K562 (cell line): ENCODE results near the gene SAMD15. TPM values are rescaled to one million over a fixed set of nuclear protein-coding genes. Genes with fewer than 3 reads are reported as not detected.

Experiments
- ARID3B ChIP-seq: fragments of 250-450 bp; sonication (Bioruptor Pico); IDR thresholded peaks from 2 replicates; pipeline ENCODE4 v1.4.0; 2020; ENCODE audit warnings: borderline replicate concordance
- ATF7 ChIP-seq: fragments of 450-650 bp; IDR thresholded peaks from 2 replicates; pipeline ENCODE4 v1.7.1; 2014; ENCODE audit warnings: mild to moderate bottlenecking, moderate library complexity
- BACH1 ChIP-seq: fragments of 200-800 bp; sonication (Bioruptor generic); IDR thresholded peaks from 2 replicates; pipeline ENCODE4 v1.6.1; 2016; ENCODE audit warnings: missing genetic modification characterization, missing compliant biosample characterization
- CCNT2 ChIP-seq: IDR thresholded peaks from 2 replicates; pipeline ENCODE4 v1.6.1; 2011; ENCODE audit warnings: borderline replicate concordance, low read depth, mild to moderate bottlenecking, moderate library complexity, mixed read lengths, low read length; ENCODE audit not compliant: insufficient read length; ENCODE audit errors: extremely low read depth
- CREB5 ChIP-seq: fragments of 250-450 bp; sonication (Bioruptor Pico); IDR thresholded peaks from 2 replicates; pipeline ENCODE4 v1.5.0; 2020; ENCODE audit warnings: mild to moderate bottlenecking
- CREBBP ChIP-seq: IDR thresholded peaks from one replicate; pipeline ENCODE4 v1.6.1; 2012; ENCODE audit warnings: low read depth, mild to moderate bottlenecking, control low read depth, inconsistent platforms, low read length
- FOSL1 ChIP-seq: fragments of 200-800 bp; sonication (Bioruptor generic); conservative IDR thresholded peaks from 2 replicates; pipeline ENCODE4 v1.6.1; 2016; ENCODE audit warnings: missing genetic modification characterization, missing compliant biosample characterization
- FUS ChIP-seq: fragments of 200-400 bp; formaldehyde crosslinking; optimal IDR thresholded peaks from 2 replicates; pipeline ENCODE3; 2017; ENCODE audit warnings: low read depth, low read length
- MCM2 ChIP-seq: fragments of 450-650 bp; IDR thresholded peaks from 2 replicates; pipeline ENCODE4 v1.6.1; 2017; ENCODE audit warnings: low read depth, mild to moderate bottlenecking
- NR2C2 ChIP-seq, 2 experiments: fragments of 200-800 bp in 1 of 2; sonication (Bioruptor generic) in 1 of 2; sonication (generic) in 1 of 2; formaldehyde crosslinking in 1 of 2; IDR thresholded peaks; 2 replicates each; pipeline versions ENCODE4 v1.6.1 to v1.8.0; 2016 to 2022; ENCODE audit warnings: mild to moderate bottlenecking in 1 of 2, missing compliant biosample characterization in 1 of 2, missing genetic modification characterization in 1 of 2, missing genetic modification reagents in 1 of 2
- POLR2AphosphoS2 ChIP-seq: IDR thresholded peaks from 2 replicates; pipeline ENCODE4 v1.6.1; 2012; ENCODE audit warnings: low read length, improper control_type of control experiment
- RBM25 ChIP-seq: fragments of 200-400 bp; formaldehyde crosslinking; IDR thresholded peaks from 2 replicates; pipeline ENCODE4 v1.6.1; 2018; ENCODE audit warnings: low read length, low read depth, moderate library complexity; ENCODE audit not compliant: severe bottlenecking
- SAFB ChIP-seq: fragments of 200-400 bp; formaldehyde crosslinking; IDR thresholded peaks from 2 replicates; pipeline ENCODE4 v1.6.1; 2017; ENCODE audit warnings: low read depth, low read length, borderline replicate concordance
- SRSF7 ChIP-seq: fragments of 200-400 bp; formaldehyde crosslinking; optimal IDR thresholded peaks from 2 replicates; pipeline ENCODE3; 2017; ENCODE audit warnings: mild to moderate bottlenecking, low read depth, low read length
- STAG1 ChIP-seq: sonication (generic); formaldehyde crosslinking; IDR thresholded peaks from 2 replicates; pipeline ENCODE4 v1.5.0; 2020; ENCODE audit warnings: missing genetic modification reagents, borderline replicate concordance
- TAL1 ChIP-seq: fragments of 450-650 bp; IDR thresholded peaks from 2 replicates; pipeline ENCODE4 v1.6.1; 2016; ENCODE audit warnings: mild to moderate bottlenecking
- TCF7 ChIP-seq: sonication (generic); IDR thresholded peaks from 2 replicates; pipeline ENCODE4 v1.6.1; 2016; ENCODE audit warnings: antibody characterized with exemption, borderline replicate concordance
- XRCC5 ChIP-seq: fragments of 200-400 bp; formaldehyde crosslinking; IDR thresholded peaks from 2 replicates; pipeline ENCODE4 v1.6.1; 2017; ENCODE audit warnings: low read depth, mild to moderate bottlenecking, low read length
- ZNF197 ChIP-seq: fragments of 200-800 bp; sonication (Bioruptor generic); IDR thresholded peaks from 2 replicates; pipeline ENCODE4 v1.6.1; 2016; ENCODE audit warnings: low read depth, missing genetic modification characterization, missing compliant biosample characterization
- ZNF311 ChIP-seq: fragments of 250-450 bp; sonication (Bioruptor Pico); IDR thresholded peaks from 2 replicates; pipeline ENCODE4 v1.4.0; 2020; ENCODE audit warnings: mild to moderate bottlenecking, moderate library complexity
- ZNF644 ChIP-seq: fragments of 200-800 bp; sonication (Bioruptor generic); IDR thresholded peaks from 2 replicates; pipeline ENCODE4 v1.6.1; 2016; ENCODE audit warnings: low read depth, missing genetic modification characterization, missing compliant biosample characterization
- ZNF79 ChIP-seq: fragments of 250-450 bp; sonication (Bioruptor Pico); IDR thresholded peaks from 2 replicates; pipeline ENCODE4 v1.4.0; 2020; ENCODE audit warnings: low read depth, mild to moderate bottlenecking, moderate library complexity
- polyA plus RNA-seq, 8 experiments: library from polyadenylated mRNA; depleted of rRNA in 4 of 8; stranded (reverse) in 5 of 8; unstranded in 3 of 8; fragments of >200 nt; fragmentation: Nextera tagmentation in 2 of 8; fragmentation: Illumina TruSeq in 1 of 8; extraction: Ambion mirVana in 2 of 8; extraction: Trizol in 1 of 8; gene quantifications; 2 replicates each; pipeline versions ENCODE4 v1.2.1 to v1.2.3, GENCODE V29; 2011 to 2014; ENCODE audit warnings: inconsistent platforms in 1 of 8, missing spikeins in 1 of 8
- total RNA-seq, 7 experiments: library from RNA; depleted of rRNA in 6 of 7; stranded (reverse); fragments of >200 nt in 6 of 7; fragmentation: Illumina TruSeq in 2 of 7; extraction: Trizol in 2 of 7; gene quantifications; 2 replicates each; pipeline versions ENCODE4 v1.2.1 to v1.2.3, GENCODE V29; 2011 to 2021; ENCODE audit warnings: low replicate concordance in 1 of 7

The SAMD15 gene
- total and polyA plus RNA-seq, 9 of the 15 experiments (the other 6 are each of a cell fraction or from before 2014, with no cell fraction given), result 0.18 to 0.54 (median 0.25) TPM

- no peak for TF ChIP-seq XRCC5
- TF ChIP-seq ATF7, result no peak
- no peak for TF ChIP-seq ZNF79 (CRISPR knock-in tag)
- peak; percentile 32; the same call in 1 of the 2 replicates for TF ChIP-seq TAL1
- TF ChIP-seq RBM25, result no peak
- TF ChIP-seq SRSF7, result no peak
- TF ChIP-seq POLR2AphosphoS2, result no peak
- TF ChIP-seq ARID3B (CRISPR knock-in tag), result no peak
- peak; percentile 84 for TF ChIP-seq FOSL1 (tag)
- no peak for TF ChIP-seq STAG1
- no peak for TF ChIP-seq ZNF644 (tag)
- no peak for TF ChIP-seq NR2C2 (CRISPR knock-in tag; IDR thresholded peaks at IDR 0.05)
- no peak for TF ChIP-seq NR2C2 (tag; IDR thresholded peaks at IDR 0.05)
- no peak for TF ChIP-seq FUS
- TF ChIP-seq SAFB, result no peak
- TF ChIP-seq ZNF197 (CRISPR knock-in tag), result no peak
- TF ChIP-seq TCF7, result no peak
- no peak for TF ChIP-seq CCNT2
- TF ChIP-seq BACH1, result no peak
- TF ChIP-seq ZNF311 (CRISPR knock-in tag), result no peak
- TF ChIP-seq CREB5 (CRISPR knock-in tag), result no peak
- no peak for TF ChIP-seq MCM2
- TF ChIP-seq CREBBP, result no peak
These were observed 34.3 kb upstream of the SAMD15 start (continued) for GRCh38 chr14:77342726-77343397.
